AG04450 (cell line): ENCODE results near the gene GNAI2. TPM values are rescaled to one million over a fixed set of nuclear protein-coding genes. Genes with fewer than 3 reads are reported as not detected.
A peak's percentile ranks its signal among the peaks of the same experiment; 100 is the strongest.

Source experiments
- CTCF ChIA-PET: fragments of 300-600, 350-600 bp; formaldehyde crosslinking; extraction: SDS; loops from one replicate; lab custom pipeline; 2022; ENCODE audit warnings: antibody characterized with exemption, inconsistent platforms; lab: Charles Lee
- POLR2A ChIA-PET: fragments of 350-600 bp; formaldehyde crosslinking; extraction: SDS; loops from one replicate; lab custom pipeline; 2021; ENCODE audit warnings: antibody characterized with exemption, inconsistent platforms; lab: Yijun Ruan, JAX
- DNase-seq: peaks from one replicate; pipeline ENCODE4 v3.0.0-alpha.2; 2011; ENCODE audit warnings: low read depth, low spot score
- H3K27ac ChIP-seq: one replicate; pipeline ENCODE4 v1.5.1; 2012; ENCODE audit warnings: low read depth, low read length, control low read depth
- H3K27me3 ChIP-seq: one replicate; pipeline ENCODE4 v1.6.0; 2012; ENCODE audit warnings: low read length; ENCODE audit not compliant: control insufficient read depth, insufficient read depth
- H3K4me3 ChIP-seq: 2 replicates; pipeline ENCODE4 v1.5.1; 2011; ENCODE audit warnings: mild to moderate bottlenecking, low read depth, low read length, control low read depth
- H3K9me3 ChIP-seq: 2 replicates; pipeline ENCODE4 v1.5.1; 2012; ENCODE audit warnings: low read length; ENCODE audit not compliant: control insufficient read depth, insufficient read depth
- polyA plus RNA-seq: library from polyadenylated mRNA; depleted of rRNA; stranded (reverse); fragments of >200 nt; gene quantifications from 2 replicates; pipeline ENCODE4 v1.2.3, GENCODE V29; 2011
- TF ChIP-seq, protein P1 (sequence below): IDR thresholded peaks from 2 replicates; pipeline ENCODE4 v1.5.1; 2011; ENCODE audit warnings: low read depth, low read length, control low read depth, inconsistent platforms

GNAI2 gene
- polyA plus RNA-seq, 1 experiment: 603 TPM

DNA sequence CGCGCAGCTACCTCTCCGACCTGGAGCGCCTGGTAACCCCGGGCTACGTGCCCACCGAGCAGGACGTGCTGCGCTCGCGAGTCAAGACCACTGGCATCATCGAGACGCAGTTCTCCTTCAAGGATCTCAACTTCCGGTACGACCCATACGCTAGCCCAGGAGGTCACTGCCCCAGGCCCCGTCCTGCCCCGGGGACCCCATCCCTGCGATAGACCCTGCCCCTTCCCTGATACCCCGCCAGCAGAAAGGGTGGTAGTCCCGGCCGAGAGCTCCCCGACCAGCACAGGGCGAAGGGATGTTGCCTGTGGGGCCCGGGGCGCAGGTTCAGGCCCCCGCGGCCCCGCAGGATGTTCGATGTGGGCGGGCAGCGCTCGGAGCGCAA is 42.3 kb upstream of the GNAI2 start:
- CTCF ChIA-PET: interaction anchor here (0.6 to 9.3 kb wide), 17 partner anchors 9 to 136 kb away, joined by 3 to 324 read pairs (median 5); partner anchors contain the start of gene SLC38A3
- POLR2A ChIA-PET: interaction anchor here (0.6 to 1.0 kb wide), 3 partner anchors 22 to 50 kb away, joined by 3 to 10 read pairs (median 4); no protein-coding TSS in a partner anchor
- TF ChIP-seq, protein P1, sequence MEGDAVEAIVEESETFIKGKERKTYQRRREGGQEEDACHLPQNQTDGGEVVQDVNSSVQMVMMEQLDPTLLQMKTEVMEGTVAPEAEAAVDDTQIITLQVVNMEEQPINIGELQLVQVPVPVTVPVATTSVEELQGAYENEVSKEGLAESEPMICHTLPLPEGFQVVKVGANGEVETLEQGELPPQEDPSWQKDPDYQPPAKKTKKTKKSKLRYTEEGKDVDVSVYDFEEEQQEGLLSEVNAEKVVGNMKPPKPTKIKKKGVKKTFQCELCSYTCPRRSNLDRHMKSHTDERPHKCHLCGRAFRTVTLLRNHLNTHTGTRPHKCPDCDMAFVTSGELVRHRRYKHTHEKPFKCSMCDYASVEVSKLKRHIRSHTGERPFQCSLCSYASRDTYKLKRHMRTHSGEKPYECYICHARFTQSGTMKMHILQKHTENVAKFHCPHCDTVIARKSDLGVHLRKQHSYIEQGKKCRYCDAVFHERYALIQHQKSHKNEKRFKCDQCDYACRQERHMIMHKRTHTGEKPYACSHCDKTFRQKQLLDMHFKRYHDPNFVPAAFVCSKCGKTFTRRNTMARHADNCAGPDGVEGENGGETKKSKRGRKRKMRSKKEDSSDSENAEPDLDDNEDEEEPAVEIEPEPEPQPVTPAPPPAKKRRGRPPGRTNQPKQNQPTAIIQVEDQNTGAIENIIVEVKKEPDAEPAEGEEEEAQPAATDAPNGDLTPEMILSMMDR: no peak
- peaks cover 36% of the 10 kb centered on the region for H3K27me3 ChIP-seq
- DNase-seq: no peak
- H3K4me3 ChIP-seq: no peak overlapping the region
- H3K9me3 ChIP-seq: no peaks in the 10 kb centered on the region; the same call in 1 of the 2 replicates
- H3K27ac ChIP-seq: no peak overlapping the region

DNA sequence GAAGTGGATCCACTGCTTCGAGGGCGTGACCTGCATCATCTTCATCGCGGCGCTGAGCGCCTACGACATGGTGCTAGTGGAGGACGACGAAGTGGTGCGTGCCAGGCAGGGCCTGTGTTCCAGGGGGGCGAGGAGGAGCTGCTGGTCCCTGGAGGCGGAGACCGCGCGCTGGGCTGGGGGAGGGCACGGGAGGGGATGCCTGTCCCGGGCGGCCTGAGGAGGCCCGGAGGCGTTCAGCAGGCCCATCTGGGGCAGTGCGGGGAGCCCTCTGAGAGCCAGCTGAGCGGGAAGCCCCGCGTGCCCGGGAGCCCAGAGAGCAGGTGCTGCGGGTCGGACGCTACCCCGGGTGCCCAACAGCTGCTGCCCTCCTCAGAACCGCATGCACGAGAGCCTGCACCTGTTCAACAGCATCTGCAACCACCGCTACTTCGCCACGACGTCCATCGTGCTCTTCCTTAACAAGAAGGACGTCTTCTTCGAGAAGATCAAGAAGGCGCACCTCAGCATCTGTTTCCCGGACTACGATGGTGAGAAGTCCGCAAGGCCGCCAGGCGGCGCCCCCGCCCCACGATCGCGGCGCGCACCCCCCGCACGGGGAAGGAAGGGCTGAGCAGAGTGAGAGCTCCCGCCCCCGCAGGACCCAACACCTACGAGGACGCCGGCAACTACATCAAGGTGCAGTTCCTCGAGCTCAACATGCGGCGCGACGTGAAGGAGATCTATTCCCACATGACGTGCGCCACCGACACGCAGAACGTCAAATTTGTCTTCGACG is 41.7 kb upstream of the GNAI2 start:
- Histone ChIP-seq H3K9me3 (no peaks in the 10 kb centered on the region; the same call in 1 of the 2 replicates), H3K27me3 (peaks cover 36% of the 10 kb centered on the region), H3K27ac (no peak overlapping the region), H3K4me3 (no peak overlapping the region)
- ChIA-PET POLR2A (interaction anchor here (0.6 to 1.6 kb wide), 6 partner anchors 21 to 64 kb away, joined by 3 to 10 read pairs (median 4); no protein-coding TSS in a partner anchor), CTCF (interaction anchor here (0.6 to 9.3 kb wide), 22 partner anchors 9 to 168 kb away, joined by 3 to 324 read pairs (median 4); partner anchors contain the start of gene SLC38A3)
- no peak for DNase-seq
- TF ChIP-seq, protein P1: peak; percentile 82

DNA sequence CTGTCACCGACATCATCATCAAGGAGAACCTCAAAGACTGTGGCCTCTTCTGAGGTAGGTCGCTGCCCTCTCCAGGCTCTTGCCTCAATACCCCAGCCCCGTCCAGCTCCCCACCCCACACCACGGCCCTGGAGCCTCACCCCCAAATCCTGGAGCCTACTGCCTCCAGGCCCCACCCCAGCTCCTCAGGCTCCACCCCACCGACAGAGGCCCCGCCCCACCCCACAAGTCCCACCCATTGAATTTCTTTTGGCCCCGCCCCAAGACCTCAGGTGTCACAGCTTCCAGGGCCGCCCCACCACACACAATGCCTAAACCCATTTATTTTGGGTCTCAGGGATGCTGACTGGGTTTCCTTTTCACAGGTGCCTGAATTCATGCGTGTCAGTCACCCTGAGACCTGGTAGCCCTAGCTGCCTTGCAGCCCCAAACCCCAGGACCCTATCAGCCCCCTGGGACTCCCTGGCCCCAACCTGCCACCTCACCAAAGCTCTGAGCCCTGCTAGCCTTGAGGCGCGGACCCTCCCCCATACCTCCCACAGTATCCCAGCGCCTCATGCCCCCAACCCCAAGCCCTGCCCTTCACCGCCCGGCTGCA is 41.0 kb upstream of the GNAI2 start:
- ChIA-PET CTCF (interaction anchor here (0.6 to 9.3 kb wide), 20 partner anchors 8 to 167 kb away, joined by 3 to 324 read pairs (median 4); partner anchors contain the start of gene SLC38A3), POLR2A (interaction anchor here (0.6 to 1.6 kb wide), 4 partner anchors 41 to 140 kb away, joined by 4 to 6 read pairs (median 6); no protein-coding TSS in a partner anchor)
- Histone ChIP-seq H3K27ac (no peak overlapping the region), H3K9me3 (no peaks in the 10 kb centered on the region; the same call in 1 of the 2 replicates), H3K27me3 (peaks cover 36% of the 10 kb centered on the region), H3K4me3 (no peak overlapping the region)
- no peak for DNase-seq
- TF ChIP-seq, protein P1: no peak

DNA sequence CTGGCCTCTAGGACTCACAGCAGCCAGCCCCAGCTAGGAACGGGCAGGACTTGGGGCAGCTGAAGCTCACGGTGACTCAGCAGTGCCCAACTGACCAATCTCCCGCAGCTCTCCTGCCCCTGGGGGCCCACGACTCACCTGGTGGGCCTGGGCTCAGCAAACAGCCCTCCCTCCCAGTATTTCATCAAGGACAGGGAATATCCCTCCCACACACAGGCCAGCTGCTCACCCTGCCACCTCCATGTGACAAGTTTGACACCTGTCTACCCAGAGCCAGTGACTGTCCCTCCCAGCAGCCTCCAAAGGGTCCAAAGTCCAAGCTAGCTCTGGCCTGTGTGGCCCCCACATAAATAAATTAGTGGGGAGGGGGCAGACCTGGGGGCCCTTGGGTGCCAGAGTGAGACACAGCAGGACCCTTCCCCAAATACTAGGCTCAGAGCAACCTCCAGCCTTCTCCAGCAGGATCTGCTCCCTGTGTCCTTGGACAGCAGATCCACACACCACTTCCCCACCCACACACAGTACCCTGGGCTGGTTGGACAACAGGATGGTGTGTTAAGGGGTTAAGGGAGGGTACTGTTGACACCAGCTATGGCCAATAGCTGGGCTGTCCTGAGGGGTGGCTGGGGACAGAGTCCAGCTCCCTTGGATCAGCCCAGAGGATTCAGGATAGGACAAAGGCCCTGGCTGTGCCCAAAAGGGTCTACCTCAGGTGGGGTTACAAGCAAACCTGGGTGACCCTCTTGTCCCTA is 40.3 kb upstream of the GNAI2 start:
- no peak for DNase-seq
- no peak overlapping the region for H3K27ac ChIP-seq
- POLR2A ChIA-PET: interaction anchor here (0.6 to 1.6 kb wide), 3 partner anchors 40 to 140 kb away, joined by 3 to 6 read pairs (median 4); partner anchors contain the start of gene GNAI2
- peaks cover 38% of the 10 kb centered on the region for H3K27me3 ChIP-seq
- TF ChIP-seq, protein P1: no peak
- H3K4me3 ChIP-seq: no peak overlapping the region
- CTCF ChIA-PET: interaction anchor here (1.0 to 9.3 kb wide), 9 partner anchors 8 to 141 kb away, joined by 3 to 324 read pairs (median 18); partner anchors contain the start of gene SLC38A3
- H3K9me3 ChIP-seq: no peaks in the 10 kb centered on the region; the same call in 1 of the 2 replicates
